ENCODE data around the gene SLC26A3.

- TF ChIP-seq CTCF (IDR thresholded peaks at IDR 0.05; ENCODE audit: low read length) (no peak), EZH2phosphoT487 (IDR thresholded peaks at IDR 0.05; ENCODE audit: low read length) (no peak)
These were observed 25.5 kb upstream of the SLC26A3 start for GRCh38 chr7:107828540-107828939.
